OCI-LY1 (cell line): Measurements from ENCODE around the gene RPS14.

ENCODE experiments used
- CTCF ChIP-seq: fragments of 200-600 bp; sonication (generic), shearing (Covaris generic); IDR thresholded peaks from 2 replicates; pipeline ENCODE4 v1.5.1; 2017; ENCODE audit warnings: mild to moderate bottlenecking, antibody characterized with exemption, low read length, moderate library complexity, mixed read lengths
- EZH2 ChIP-seq: fragments of 200-600 bp; sonication (generic), shearing (Covaris generic); IDR thresholded peaks from 2 replicates; pipeline ENCODE4 v1.8.0; 2017; ENCODE audit warnings: borderline replicate concordance, mixed run types, mild to moderate bottlenecking, antibody characterized with exemption, low read length, moderate library complexity, mixed read lengths

GRCh38 chr5:150404941-150405816 lies 44.4 kb downstream of the RPS14 start:
- TF ChIP-seq CTCF (no peak), EZH2 (no peak)
